Measurements from ENCODE around the gene EIF5A2. TPM values are rescaled to one million over a fixed set of nuclear protein-coding genes. Genes with fewer than 3 reads are reported as not detected.

The EIF5A2 gene
- total and polyA plus RNA-seq, 4 donors: 1.6 to 2.4 (median 1.9) TPM

DNA sequence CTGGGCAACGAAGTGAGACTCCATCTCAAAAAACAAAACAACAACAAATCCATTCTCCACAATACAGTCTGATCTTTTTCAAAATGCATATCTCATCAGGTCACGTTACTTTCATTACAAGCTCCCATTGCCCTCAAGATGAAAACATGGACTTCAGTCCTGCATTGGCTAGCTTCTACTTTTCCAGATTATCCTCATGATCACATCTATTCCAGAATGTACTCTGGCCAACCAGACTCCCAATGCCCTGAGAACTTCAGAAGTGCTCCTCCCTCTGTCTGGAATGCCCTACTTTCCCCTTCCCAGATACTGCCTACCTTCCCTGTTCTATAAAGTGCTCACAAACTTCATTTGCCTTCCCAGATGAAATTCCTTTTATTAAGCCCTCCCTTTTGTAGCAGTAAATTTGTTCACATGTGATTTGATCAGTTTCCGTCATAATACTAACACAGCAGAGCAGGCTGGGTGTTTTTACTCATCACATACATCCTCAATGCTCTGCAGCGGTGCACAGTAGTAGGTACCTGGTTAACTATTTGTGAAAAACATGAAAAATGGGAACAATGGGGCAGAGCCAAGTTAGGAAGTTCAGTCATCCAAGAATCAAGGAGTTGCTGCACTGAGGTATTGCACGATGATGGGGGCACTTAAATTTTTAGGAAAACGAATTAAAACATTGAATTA, 43.8 kb downstream of the EIF5A2 start:
- Histone ChIP-seq H3K4me3 (ENCODE audit: low read depth in 1 of 3, low read length in 3 of 3) (no peak overlapping the region), H3K27ac (ENCODE audit: low read depth in 1 of 2, low read length in 2 of 2) (peak overlapping the region in 1 of 2 donors; percentile 11), H3K27me3 (ENCODE audit: control insufficient read depth in 4 of 4, insufficient read depth in 4 of 4, low read length in 3 of 4) (no peaks in the 10 kb centered on the region), H3K9me3 (ENCODE audit: control insufficient read depth in 4 of 4, low read length in 3 of 4) (no peaks in the 10 kb centered on the region), H3K36me3 (ENCODE audit: control insufficient read depth in 4 of 4, insufficient read depth in 3 of 4, low read depth in 1 of 4, low read length in 3 of 4) (peaks cover 6 to 28% (median 26%) of the 10 kb centered on the region in 4 donors), H3K4me1 (ENCODE audit: control insufficient read depth in 4 of 4, insufficient read depth in 4 of 4, low read length in 3 of 4) (peaks cover 4 to 11% (median 8%) of the 10 kb centered on the region in 4 donors), H3K9ac (ENCODE audit: low read depth in 1 of 2, low read length in 2 of 2) (no peak overlapping the region)
- no peak for DNase-seq (ENCODE audit: low spot score)
- TF ChIP-seq, protein P1, sequence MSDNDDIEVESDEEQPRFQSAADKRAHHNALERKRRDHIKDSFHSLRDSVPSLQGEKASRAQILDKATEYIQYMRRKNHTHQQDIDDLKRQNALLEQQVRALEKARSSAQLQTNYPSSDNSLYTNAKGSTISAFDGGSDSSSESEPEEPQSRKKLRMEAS (IDR thresholded peaks at IDR 0.05): no peak
- TF ChIP-seq HNF4A (conservative IDR thresholded peaks at IDR 0.05): peak in 1 of 2 donors; percentile 45
- TF ChIP-seq RAD21 (IDR thresholded peaks at IDR 0.05): no peak
- 84% methylated on average over 6 of the region's 6 CpGs for WGBS

DNA sequence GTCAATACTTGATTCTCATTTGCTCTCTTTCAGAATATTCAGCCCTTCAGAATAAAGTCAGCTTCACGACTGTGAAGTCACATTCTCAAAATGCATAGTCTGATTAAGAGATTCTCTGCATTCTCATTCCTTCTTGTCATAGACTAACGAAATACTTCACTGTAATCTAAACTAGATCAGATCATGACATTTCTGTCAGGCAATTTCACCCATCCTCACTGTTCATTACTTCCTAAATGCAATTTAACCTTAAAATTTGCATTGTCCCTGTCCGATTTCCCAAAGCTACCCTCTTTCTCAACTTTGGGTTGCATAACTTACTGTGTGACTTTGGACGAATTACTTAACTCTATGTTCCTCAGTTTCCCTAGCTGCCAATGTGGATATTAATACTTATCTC, 44.6 kb downstream of the EIF5A2 start:
- Histone ChIP-seq H3K4me1 (ENCODE audit: control insufficient read depth in 4 of 4, insufficient read depth in 4 of 4, low read length in 3 of 4) (peaks cover 4 to 11% (median 6%) of the 10 kb centered on the region in 4 donors), H3K9me3 (ENCODE audit: control insufficient read depth in 4 of 4, low read length in 3 of 4) (no peaks in the 10 kb centered on the region), H3K27ac (ENCODE audit: low read depth in 1 of 2, low read length in 2 of 2) (no peak overlapping the region), H3K36me3 (ENCODE audit: control insufficient read depth in 4 of 4, insufficient read depth in 3 of 4, low read depth in 1 of 4, low read length in 3 of 4) (peaks cover 6 to 28% (median 26%) of the 10 kb centered on the region in 4 donors), H3K27me3 (ENCODE audit: control insufficient read depth in 4 of 4, insufficient read depth in 4 of 4, low read length in 3 of 4) (no peaks in the 10 kb centered on the region), H3K9ac (ENCODE audit: low read depth in 1 of 2, low read length in 2 of 2) (no peak overlapping the region), H3K4me3 (ENCODE audit: low read depth in 1 of 3, low read length in 3 of 3) (no peak overlapping the region)
- TF ChIP-seq FOXA1 (IDR thresholded peaks at IDR 0.05): no peak
- TF ChIP-seq, protein P2, sequence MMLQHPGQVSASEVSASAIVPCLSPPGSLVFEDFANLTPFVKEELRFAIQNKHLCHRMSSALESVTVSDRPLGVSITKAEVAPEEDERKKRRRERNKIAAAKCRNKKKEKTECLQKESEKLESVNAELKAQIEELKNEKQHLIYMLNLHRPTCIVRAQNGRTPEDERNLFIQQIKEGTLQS (IDR thresholded peaks at IDR 0.05): no peak
- TF ChIP-seq HNF4A (conservative IDR thresholded peaks at IDR 0.05): peak in 1 of 2 donors; percentile 27
- no peak for DNase-seq (ENCODE audit: low spot score)
- 67% methylated on average over 4 of the region's 4 CpGs for WGBS

DNA sequence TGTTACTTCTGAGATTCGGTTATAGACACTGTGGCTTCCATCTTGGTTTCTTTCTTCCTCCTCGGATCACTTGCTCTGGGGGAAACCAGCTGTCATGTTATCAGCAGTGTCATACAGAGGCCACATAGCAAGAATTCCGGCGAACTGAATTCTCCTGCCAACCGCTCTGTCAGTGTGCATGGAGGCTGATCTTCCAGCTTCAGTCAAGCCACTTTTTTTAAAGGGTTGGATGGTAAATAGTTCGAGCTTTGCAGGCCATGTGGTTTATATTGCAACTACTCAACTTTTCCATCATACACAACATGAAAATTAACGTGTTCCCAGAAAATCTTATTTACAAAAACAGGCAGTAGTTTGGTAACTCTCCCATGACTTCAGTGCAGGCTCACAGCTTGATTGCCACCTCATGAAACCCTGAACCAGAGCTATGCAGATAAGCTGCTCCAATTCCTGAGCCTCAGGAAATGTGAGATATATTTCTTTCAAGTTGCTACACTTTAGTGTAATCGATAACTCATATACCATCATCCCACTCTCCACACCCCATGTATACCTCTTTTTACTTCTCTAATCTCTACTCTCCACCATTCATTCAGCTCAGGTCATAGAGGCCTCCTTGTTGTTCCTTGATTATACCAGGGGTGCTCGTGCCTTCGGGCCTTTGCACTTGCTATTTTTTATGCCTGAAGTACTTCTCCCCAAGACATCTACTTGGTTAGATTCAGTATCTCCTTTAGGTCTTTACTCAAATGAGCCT, 45.6 kb downstream of the EIF5A2 start:
- Histone ChIP-seq H3K4me1 (ENCODE audit: control insufficient read depth in 4 of 4, insufficient read depth in 4 of 4, low read length in 3 of 4) (peaks cover 1 to 6% (median 4%) of the 10 kb centered on the region in 4 donors), H3K9me3 (ENCODE audit: control insufficient read depth in 4 of 4, low read length in 3 of 4) (no peaks in the 10 kb centered on the region), H3K27me3 (ENCODE audit: control insufficient read depth in 4 of 4, insufficient read depth in 4 of 4, low read length in 3 of 4) (no peaks in the 10 kb centered on the region), H3K36me3 (ENCODE audit: control insufficient read depth in 4 of 4, insufficient read depth in 3 of 4, low read depth in 1 of 4, low read length in 3 of 4) (peaks cover 6 to 26% (median 25%) of the 10 kb centered on the region in 4 donors), H3K27ac (ENCODE audit: low read depth in 1 of 2, low read length in 2 of 2) (no peak overlapping the region), H3K9ac (ENCODE audit: low read depth in 1 of 2, low read length in 2 of 2) (no peak overlapping the region), H3K4me3 (ENCODE audit: low read depth in 1 of 3, low read length in 3 of 3) (no peak overlapping the region)
- TF ChIP-seq RAD21 (IDR thresholded peaks at IDR 0.05) (no peak), RXRA (IDR thresholded peaks at IDR 0.05) (no peak), NR2F2 (IDR thresholded peaks at IDR 0.05) (no peak)
- 89% methylated on average over 10 of the region's 10 CpGs for WGBS
- DNase-seq (ENCODE audit: low spot score): no peak

DNA sequence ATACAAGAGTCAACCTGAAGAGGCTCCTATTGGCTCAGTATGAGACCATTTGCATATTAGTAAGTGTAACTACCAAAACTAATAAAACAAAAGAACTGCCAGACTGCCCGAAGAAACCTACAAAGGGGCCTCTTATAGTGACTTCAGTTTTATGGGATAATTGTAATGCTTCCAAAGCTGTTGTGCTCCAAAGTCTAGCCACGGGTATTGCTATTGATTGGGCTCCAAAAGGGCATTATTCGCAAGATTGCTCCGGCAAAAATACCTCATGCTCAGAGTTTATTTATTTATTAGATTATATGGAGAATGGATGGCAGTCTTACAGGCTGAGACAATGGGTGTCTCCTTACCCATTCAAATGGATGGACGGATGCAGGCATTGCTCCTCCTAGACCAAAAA, 49.8 kb downstream of the EIF5A2 start:
- no peaks in the 10 kb centered on the region for H3K9me3 ChIP-seq (ENCODE audit: control insufficient read depth in 4 of 4, low read length in 3 of 4)
- TF ChIP-seq SP1 (IDR thresholded peaks at IDR 0.05) (peak; percentile 14), HNF4A (conservative IDR thresholded peaks at IDR 0.05) (peak; percentile 62 to 80)
- TF ChIP-seq, protein P3, sequence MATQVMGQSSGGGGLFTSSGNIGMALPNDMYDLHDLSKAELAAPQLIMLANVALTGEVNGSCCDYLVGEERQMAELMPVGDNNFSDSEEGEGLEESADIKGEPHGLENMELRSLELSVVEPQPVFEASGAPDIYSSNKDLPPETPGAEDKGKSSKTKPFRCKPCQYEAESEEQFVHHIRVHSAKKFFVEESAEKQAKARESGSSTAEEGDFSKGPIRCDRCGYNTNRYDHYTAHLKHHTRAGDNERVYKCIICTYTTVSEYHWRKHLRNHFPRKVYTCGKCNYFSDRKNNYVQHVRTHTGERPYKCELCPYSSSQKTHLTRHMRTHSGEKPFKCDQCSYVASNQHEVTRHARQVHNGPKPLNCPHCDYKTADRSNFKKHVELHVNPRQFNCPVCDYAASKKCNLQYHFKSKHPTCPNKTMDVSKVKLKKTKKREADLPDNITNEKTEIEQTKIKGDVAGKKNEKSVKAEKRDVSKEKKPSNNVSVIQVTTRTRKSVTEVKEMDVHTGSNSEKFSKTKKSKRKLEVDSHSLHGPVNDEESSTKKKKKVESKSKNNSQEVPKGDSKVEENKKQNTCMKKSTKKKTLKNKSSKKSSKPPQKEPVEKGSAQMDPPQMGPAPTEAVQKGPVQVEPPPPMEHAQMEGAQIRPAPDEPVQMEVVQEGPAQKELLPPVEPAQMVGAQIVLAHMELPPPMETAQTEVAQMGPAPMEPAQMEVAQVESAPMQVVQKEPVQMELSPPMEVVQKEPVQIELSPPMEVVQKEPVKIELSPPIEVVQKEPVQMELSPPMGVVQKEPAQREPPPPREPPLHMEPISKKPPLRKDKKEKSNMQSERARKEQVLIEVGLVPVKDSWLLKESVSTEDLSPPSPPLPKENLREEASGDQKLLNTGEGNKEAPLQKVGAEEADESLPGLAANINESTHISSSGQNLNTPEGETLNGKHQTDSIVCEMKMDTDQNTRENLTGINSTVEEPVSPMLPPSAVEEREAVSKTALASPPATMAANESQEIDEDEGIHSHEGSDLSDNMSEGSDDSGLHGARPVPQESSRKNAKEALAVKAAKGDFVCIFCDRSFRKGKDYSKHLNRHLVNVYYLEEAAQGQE (IDR thresholded peaks at IDR 0.05): no peak
- no peak overlapping the region for H3K4me3 ChIP-seq (ENCODE audit: low read depth in 1 of 3, low read length in 3 of 3)
- no peak for DNase-seq (ENCODE audit: low spot score)
- H3K4me1 ChIP-seq (ENCODE audit: control insufficient read depth in 4 of 4, insufficient read depth in 4 of 4, low read length in 3 of 4): peaks cover 0 to 8% (median 4%) of the 10 kb centered on the region in 4 donors
- peak overlapping the region in 1 of 2 donors; percentile 9 for H3K27ac ChIP-seq (ENCODE audit: low read depth in 1 of 2, low read length in 2 of 2)
- no peaks in the 10 kb centered on the region for H3K36me3 ChIP-seq (ENCODE audit: control insufficient read depth in 4 of 4, insufficient read depth in 3 of 4, low read depth in 1 of 4, low read length in 3 of 4)
- no peak overlapping the region for H3K9ac ChIP-seq (ENCODE audit: low read depth in 1 of 2, low read length in 2 of 2)
- no peaks in the 10 kb centered on the region for H3K27me3 ChIP-seq (ENCODE audit: control insufficient read depth in 4 of 4, insufficient read depth in 4 of 4, low read length in 3 of 4)
- WGBS: 42% methylated on average over 5 of the region's 5 CpGs

Data from liver (tissue), 9 donors.